DND-41 (cell line): ENCODE data around the gene SBDS.
"Not testable (repeated sequence)": the region's sequence is repeated elsewhere in the genome, so short reads cannot be mapped to it uniquely, and the experiment has no call there.

ENCODE experiments used
- ATAC-seq: fragments of 200-7000 bp; cut with Tn5 transposase; 3 replicates; pipeline ENCODE4 v1.9.1; 2021; ENCODE audit warnings: low read depth; ENCODE audit not compliant: insufficient read depth
- DNase-seq: peaks from one replicate; pipeline ENCODE4 v3.0.0-alpha.2; 2020
- H2AFZ ChIP-seq: 2 replicates; pipeline ENCODE4 v1.6.0; 2012; ENCODE audit warnings: low read depth, low read length
- H3K27ac ChIP-seq: 2 replicates; pipeline ENCODE4 v1.5.1; 2012; ENCODE audit warnings: low read length, inconsistent platforms
- H3K27me3 ChIP-seq: fragments of 200-600 bp; sonication (generic); 2 replicates; pipeline ENCODE4 v1.6.0; 2012; ENCODE audit warnings: low read length, mild to moderate bottlenecking, inconsistent platforms; ENCODE audit not compliant: insufficient read depth, poor library complexity
- H3K36me3 ChIP-seq: 2 replicates; pipeline ENCODE4 v1.5.1; 2012; ENCODE audit warnings: low read length, inconsistent platforms; ENCODE audit not compliant: insufficient read depth
- H3K4me1 ChIP-seq: 2 replicates; pipeline ENCODE4 v1.5.1; 2012; ENCODE audit warnings: mild to moderate bottlenecking, low read length; ENCODE audit not compliant: insufficient read depth
- H3K4me2 ChIP-seq: 2 replicates; pipeline ENCODE4 v1.6.0; 2012; ENCODE audit warnings: mild to moderate bottlenecking, moderate library complexity, low read length, inconsistent platforms; ENCODE audit not compliant: insufficient read depth
- H3K4me3 ChIP-seq, 2 experiments: fragments of 200-600 bp in 1 of 2; shearing (Covaris generic) in 1 of 2; 2 replicates each; pipeline ENCODE4 v1.5.1; 2012 to 2016; ENCODE audit warnings: inconsistent platforms in 2 of 2, low read length in 2 of 2, mild to moderate bottlenecking in 2 of 2, low read depth in 1 of 2, moderate library complexity in 1 of 2
- H3K79me2 ChIP-seq: 2 replicates; pipeline ENCODE4 v1.6.0; 2012; ENCODE audit warnings: low read length, inconsistent platforms; ENCODE audit not compliant: insufficient read depth
- H3K9ac ChIP-seq: 2 replicates; pipeline ENCODE4 v1.6.0; 2012; ENCODE audit warnings: low read depth, mild to moderate bottlenecking, inconsistent platforms, low read length, moderate library complexity
- H3K9me3 ChIP-seq: 2 replicates; pipeline ENCODE4 v1.5.1; 2012; ENCODE audit warnings: low read length, moderate library complexity, mild to moderate bottlenecking, inconsistent platforms; ENCODE audit not compliant: insufficient read depth, severe bottlenecking
- H4K20me1 ChIP-seq: 2 replicates; pipeline ENCODE4 v1.6.0; 2012; ENCODE audit warnings: low read length; ENCODE audit not compliant: insufficient read depth
- CTCF ChIP-seq: IDR thresholded peaks from 2 replicates; pipeline ENCODE4 v1.5.1; 2012; ENCODE audit warnings: borderline replicate concordance, low read length, moderate library complexity, mild to moderate bottlenecking; ENCODE audit not compliant: poor library complexity, severe bottlenecking; ENCODE audit errors: extremely low read depth
- EZH2 ChIP-seq: IDR thresholded peaks from 3 replicates; pipeline ENCODE4 v1.6.1; 2012; ENCODE audit warnings: borderline replicate concordance, low read depth, mild to moderate bottlenecking, moderate library complexity, low read length, inconsistent platforms; ENCODE audit not compliant: severe bottlenecking

SBDS gene

GRCh38 chr7:67033251-67033650 lies 37.9 kb upstream of the SBDS start:
- H4K20me1 ChIP-seq: no peaks in the 10 kb centered on the region
- no peak overlapping the region for H3K4me2 ChIP-seq
- no peak for TF ChIP-seq CTCF
- TF ChIP-seq EZH2: no peak
- peaks cover 2% of the 10 kb centered on the region for H3K9me3 ChIP-seq
- no peak overlapping the region for H3K9ac ChIP-seq
- DNase-seq (no peak), ATAC-seq (no peak)
- no peak overlapping the region for H3K27ac ChIP-seq
- H3K4me1 ChIP-seq: no peaks in the 10 kb centered on the region
- H3K27me3 ChIP-seq: no peaks in the 10 kb centered on the region
- H3K79me2 ChIP-seq: no peaks in the 10 kb centered on the region
- H2AFZ ChIP-seq: no peak overlapping the region
- no peak overlapping the region for H3K4me3 ChIP-seq
- peaks cover 20% of the 10 kb centered on the region for H3K36me3 ChIP-seq

GRCh38 chr7:67031685-67032084 lies 36.3 kb upstream of the SBDS start:
- not testable (repeated sequence) for ATAC-seq, H4K20me1 ChIP-seq, H3K4me1 ChIP-seq, H3K9me3 ChIP-seq, H3K4me3 ChIP-seq, H2AFZ ChIP-seq, H3K79me2 ChIP-seq, H3K9ac ChIP-seq, H3K27me3 ChIP-seq, DNase-seq, H3K4me2 ChIP-seq, H3K27ac ChIP-seq
- peaks cover 23% of the 10 kb centered on the region for H3K36me3 ChIP-seq

- H3K9me3 ChIP-seq, H3K27ac ChIP-seq, H3K4me2 ChIP-seq, DNase-seq, H3K4me3 ChIP-seq, H3K79me2 ChIP-seq, ATAC-seq, H2AFZ ChIP-seq, H3K4me1 ChIP-seq, H3K9ac ChIP-seq, H3K27me3 ChIP-seq, H4K20me1 ChIP-seq: not testable (repeated sequence)
- peaks cover 42% of the 10 kb centered on the region for H3K36me3 ChIP-seq
Observed at GRCh38 chr7:67025459-67025858, 30.1 kb upstream of the SBDS start.

GRCh38 chr7:67022511-67022910 lies 27.1 kb upstream of the SBDS start:
- no peaks in the 10 kb centered on the region for H4K20me1 ChIP-seq
- H3K79me2 ChIP-seq: no peaks in the 10 kb centered on the region
- H3K4me3 ChIP-seq: no peak overlapping the region
- TF ChIP-seq EZH2 (no peak), CTCF (no peak)
- no peaks in the 10 kb centered on the region for H3K4me1 ChIP-seq
- H3K9me3 ChIP-seq: no peaks in the 10 kb centered on the region
- no peak overlapping the region for H3K9ac ChIP-seq
- H3K27ac ChIP-seq: no peak overlapping the region
- DNase-seq (no peak), ATAC-seq (no peak)
- no peaks in the 10 kb centered on the region for H3K27me3 ChIP-seq
- peaks cover 58% of the 10 kb centered on the region for H3K36me3 ChIP-seq
- H3K4me2 ChIP-seq: no peak overlapping the region
- no peak overlapping the region for H2AFZ ChIP-seq
